ENCODE results near the gene BEND7. TPM values are rescaled to one million over a fixed set of nuclear protein-coding genes. Genes with fewer than 3 reads are reported as not detected.

Gene BEND7
- total and polyA plus RNA-seq, 2 of the 13 experiments (the other 11 are each of a cell fraction or from before 2014, with no cell fraction given) = 14.1 to 17.1 TPM

DNA sequence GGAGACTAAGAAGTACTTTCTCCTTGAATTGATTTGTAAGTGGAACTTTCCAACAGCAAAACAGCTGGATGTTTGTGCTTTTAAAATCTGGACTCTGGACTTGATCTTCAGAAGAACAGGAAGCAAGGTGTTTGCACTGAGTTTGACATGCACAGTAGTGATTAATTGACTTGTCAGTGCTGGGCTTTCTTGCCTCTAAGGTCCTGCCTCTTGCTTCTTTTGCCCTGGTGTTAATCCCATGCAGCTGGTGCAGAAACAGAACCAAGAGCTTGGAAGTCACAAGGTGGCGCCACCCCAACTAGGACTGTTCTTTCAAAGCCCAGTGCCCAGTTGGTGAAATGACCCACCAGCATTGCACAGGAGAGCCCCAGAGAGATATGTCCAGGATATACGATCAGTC lies 114.0 kb downstream of the BEND7 start (continued):
- TF ChIP-seq EED (CRISPR knock-in tag; IDR thresholded peaks at IDR 0.05) (no peak), NCOR1 (IDR thresholded peaks at IDR 0.05; ENCODE audit: borderline replicate concordance, low read length) (peak; percentile 47; the same call in 1 of the 2 replicates), ZNF256 (CRISPR knock-in tag; conservative IDR thresholded peaks at IDR 0.05) (no peak), ZNF713 (CRISPR knock-in tag; IDR thresholded peaks at IDR 0.05) (no peak), SRY (CRISPR knock-in tag; IDR thresholded peaks at IDR 0.05) (no peak), TBL1XR1 (IDR thresholded peaks at IDR 0.05; ENCODE audit: borderline replicate concordance, low read length, partially characterized antibody) (no peak), NR2F6 (IDR thresholded peaks at IDR 0.05) (no peak), NR2F6 (CRISPR knock-in tag; IDR thresholded peaks at IDR 0.05) (0 out of 2 replicates have a peak, but pooled peaks have one; percentile 12)
- TF ChIP-seq, protein P1, sequence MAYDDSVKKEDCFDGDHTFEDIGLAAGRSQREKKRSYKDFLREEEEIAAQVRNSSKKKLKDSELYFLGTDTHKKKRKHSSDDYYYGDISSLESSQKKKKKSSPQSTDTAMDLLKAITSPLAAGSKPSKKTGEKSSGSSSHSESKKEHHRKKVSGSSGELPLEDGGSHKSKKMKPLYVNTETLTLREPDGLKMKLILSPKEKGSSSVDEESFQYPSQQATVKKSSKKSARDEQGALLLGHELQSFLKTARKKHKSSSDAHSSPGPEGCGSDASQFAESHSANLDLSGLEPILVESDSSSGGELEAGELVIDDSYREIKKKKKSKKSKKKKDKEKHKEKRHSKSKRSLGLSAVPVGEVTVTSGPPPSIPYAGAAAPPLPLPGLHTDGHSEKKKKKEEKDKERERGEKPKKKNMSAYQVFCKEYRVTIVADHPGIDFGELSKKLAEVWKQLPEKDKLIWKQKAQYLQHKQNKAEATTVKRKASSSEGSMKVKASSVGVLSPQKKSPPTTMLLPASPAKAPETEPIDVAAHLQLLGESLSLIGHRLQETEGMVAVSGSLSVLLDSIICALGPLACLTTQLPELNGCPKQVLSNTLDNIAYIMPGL (CRISPR knock-in tag; IDR thresholded peaks at IDR 0.05; ENCODE audit: borderline replicate concordance in 1 of 2, low read depth in 1 of 2) = peak in 1 of 2 experiments; percentile 68; a peak in 2 of 4 replicates
- TF ChIP-seq, protein P2, sequence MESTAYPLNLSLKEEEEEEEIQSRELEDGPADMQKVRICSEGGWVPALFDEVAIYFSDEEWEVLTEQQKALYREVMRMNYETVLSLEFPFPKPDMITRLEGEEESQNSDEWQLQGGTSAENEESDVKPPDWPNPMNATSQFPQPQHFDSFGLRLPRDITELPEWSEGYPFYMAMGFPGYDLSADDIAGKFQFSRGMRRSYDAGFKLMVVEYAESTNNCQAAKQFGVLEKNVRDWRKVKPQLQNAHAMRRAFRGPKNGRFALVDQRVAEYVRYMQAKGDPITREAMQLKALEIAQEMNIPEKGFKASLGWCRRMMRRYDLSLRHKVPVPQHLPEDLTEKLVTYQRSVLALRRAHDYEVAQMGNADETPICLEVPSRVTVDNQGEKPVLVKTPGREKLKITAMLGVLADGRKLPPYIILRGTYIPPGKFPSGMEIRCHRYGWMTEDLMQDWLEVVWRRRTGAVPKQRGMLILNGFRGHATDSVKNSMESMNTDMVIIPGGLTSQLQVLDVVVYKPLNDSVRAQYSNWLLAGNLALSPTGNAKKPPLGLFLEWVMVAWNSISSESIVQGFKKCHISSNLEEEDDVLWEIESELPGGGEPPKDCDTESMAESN (CRISPR knock-in tag; conservative IDR thresholded peaks at IDR 0.05) = peak; percentile 59
- TF ChIP-seq, protein P3, sequence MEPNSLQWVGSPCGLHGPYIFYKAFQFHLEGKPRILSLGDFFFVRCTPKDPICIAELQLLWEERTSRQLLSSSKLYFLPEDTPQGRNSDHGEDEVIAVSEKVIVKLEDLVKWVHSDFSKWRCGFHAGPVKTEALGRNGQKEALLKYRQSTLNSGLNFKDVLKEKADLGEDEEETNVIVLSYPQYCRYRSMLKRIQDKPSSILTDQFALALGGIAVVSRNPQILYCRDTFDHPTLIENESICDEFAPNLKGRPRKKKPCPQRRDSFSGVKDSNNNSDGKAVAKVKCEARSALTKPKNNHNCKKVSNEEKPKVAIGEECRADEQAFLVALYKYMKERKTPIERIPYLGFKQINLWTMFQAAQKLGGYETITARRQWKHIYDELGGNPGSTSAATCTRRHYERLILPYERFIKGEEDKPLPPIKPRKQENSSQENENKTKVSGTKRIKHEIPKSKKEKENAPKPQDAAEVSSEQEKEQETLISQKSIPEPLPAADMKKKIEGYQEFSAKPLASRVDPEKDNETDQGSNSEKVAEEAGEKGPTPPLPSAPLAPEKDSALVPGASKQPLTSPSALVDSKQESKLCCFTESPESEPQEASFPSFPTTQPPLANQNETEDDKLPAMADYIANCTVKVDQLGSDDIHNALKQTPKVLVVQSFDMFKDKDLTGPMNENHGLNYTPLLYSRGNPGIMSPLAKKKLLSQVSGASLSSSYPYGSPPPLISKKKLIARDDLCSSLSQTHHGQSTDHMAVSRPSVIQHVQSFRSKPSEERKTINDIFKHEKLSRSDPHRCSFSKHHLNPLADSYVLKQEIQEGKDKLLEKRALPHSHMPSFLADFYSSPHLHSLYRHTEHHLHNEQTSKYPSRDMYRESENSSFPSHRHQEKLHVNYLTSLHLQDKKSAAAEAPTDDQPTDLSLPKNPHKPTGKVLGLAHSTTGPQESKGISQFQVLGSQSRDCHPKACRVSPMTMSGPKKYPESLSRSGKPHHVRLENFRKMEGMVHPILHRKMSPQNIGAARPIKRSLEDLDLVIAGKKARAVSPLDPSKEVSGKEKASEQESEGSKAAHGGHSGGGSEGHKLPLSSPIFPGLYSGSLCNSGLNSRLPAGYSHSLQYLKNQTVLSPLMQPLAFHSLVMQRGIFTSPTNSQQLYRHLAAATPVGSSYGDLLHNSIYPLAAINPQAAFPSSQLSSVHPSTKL (CRISPR knock-in tag; IDR thresholded peaks at IDR 0.05) = peak; percentile 75

Data from HepG2 (cell line).